HG02943 (cell line): ENCODE results near the gene S100A10.

ENCODE experiments used
- ATAC-seq: cut with Tn5 transposase; IDR thresholded peaks from one replicate; pipeline ENCODE4 v1.9.1; 2021; ENCODE audit warnings: mild to moderate bottlenecking, low read depth, moderate library complexity; ENCODE audit not compliant: unreplicated experiment

The S100A10 gene

GRCh38 chr1:151968058-151968457 lies 25.6 kb downstream of the S100A10 start:
- ATAC-seq = no peak

DNA sequence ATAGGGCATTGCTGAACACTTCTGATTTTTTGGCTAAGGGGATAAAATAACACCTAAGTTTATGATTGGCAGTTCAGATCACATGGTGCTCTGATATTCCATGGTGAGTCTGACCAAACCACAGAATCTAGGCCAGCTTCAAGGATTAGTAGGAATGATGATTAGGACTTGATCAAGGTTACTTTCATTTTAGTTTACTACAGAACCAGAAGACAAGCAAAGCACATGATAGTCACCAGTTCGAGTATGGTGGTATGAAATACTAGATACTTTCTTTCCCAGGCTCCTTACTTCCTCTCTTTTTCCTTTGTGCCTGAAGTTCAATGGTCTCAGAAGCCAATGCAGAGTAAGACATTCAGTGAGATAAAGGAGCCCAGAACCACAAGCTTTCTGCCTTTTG lies 26.6 kb downstream of the S100A10 start:
- no peak for ATAC-seq

DNA sequence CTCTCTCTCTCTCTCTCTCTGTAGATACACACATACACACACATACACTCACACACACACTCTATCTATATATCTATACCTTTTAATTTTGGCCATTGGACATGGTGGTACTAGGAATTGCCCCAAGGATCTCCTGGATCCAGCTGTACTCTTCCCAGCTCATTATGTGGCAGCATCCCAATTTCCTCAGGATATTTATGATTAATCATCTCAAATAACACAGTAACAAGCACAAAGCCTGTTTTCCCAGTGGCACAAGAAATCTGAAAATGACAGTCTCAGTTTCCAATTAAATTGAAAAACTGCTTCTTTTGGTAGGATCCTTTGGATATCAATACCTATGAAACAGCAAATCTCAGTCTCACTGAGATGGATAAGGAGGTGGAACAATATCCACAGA lies 27.6 kb downstream of the S100A10 start:
- ATAC-seq = no peak

DNA sequence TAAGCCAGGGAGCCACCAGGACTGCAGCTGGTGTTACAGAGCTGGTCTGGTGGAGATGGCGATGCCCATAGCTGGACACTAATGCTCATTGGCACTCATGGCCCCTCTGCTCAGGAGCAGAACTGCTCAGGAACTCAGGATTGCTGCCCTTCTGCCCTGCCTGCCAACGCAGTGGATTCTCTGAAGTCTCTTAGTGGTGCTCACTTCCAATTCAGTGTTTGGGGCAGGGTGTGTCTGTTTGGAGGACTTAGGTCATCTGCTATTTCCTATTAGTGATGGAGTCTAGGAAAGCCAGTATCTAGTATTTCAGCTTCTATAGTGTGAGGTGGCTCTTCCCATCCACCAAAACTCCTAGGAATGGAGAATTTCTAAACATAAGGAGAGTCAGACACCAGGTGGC lies 29.1 kb downstream of the S100A10 start:
- no peak for ATAC-seq

GRCh38 chr1:151963288-151963687 lies 30.4 kb downstream of the S100A10 start:
- no peak for ATAC-seq

- no peak for ATAC-seq
Observed at GRCh38 chr1:151961833-151962232, 31.8 kb downstream of the S100A10 start.

DNA sequence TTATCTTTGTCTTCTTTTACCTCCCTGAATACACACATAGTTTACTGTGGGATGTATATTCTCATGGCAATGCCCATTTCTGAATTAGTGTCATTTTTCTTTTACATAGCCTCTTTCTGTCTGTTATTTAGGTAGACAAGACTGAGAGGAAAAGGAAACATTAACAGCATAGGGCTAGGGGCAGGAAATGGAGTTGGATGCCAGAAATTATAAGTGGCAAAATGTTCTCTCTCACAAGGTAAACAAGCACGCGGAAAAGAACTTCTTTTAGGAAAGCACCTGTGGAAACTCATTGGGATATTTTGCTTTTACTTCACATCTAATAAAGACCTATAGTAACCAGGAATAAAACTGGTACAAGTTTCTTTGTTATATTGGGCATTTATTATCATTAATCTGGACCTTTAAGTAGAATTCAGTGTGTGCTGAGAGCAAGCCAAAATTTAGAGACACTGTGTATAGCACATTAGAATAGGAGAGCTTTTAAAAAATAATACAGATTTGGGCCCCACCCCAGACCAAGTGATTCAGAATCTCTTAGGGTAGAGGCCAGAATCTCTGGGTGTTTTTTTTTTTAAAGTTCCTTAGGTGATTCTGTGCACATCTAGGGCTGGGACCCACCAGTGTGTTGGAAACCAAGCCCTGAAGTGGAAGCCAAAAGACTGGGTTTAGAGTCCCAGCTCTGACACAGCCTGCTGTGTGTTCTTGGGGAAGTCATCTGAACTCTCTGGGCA lies 32.7 kb downstream of the S100A10 start:
- no peak for ATAC-seq

- no peak for ATAC-seq
Observed at GRCh38 chr1:151958959-151959358, 34.7 kb downstream of the S100A10 start.

- no peak for ATAC-seq
Observed at GRCh38 chr1:151956957-151957497, 36.6 kb downstream of the S100A10 start.

GRCh38 chr1:151953409-151954094 lies 40.1 kb downstream of the S100A10 start:
- no peak for ATAC-seq

DNA sequence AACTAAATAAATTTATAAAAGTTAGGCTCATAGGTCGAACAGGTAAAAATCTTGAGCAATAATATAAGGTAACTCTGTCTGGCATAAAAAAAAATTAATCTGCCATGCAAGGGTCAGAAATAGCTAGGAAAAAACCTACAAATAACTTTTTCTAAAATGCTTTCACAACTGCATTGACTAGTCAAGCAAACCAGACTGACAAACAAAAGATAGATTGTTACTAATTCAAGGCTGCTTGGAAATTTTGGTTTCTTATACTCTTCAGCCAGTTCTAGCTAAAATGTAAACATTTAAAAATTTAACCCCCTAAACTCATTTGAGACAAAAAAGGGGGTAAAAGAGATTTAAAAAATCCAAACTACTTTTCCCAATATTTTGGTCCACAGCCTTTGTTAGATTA lies 40.8 kb downstream of the S100A10 start:
- no peak for ATAC-seq

DNA sequence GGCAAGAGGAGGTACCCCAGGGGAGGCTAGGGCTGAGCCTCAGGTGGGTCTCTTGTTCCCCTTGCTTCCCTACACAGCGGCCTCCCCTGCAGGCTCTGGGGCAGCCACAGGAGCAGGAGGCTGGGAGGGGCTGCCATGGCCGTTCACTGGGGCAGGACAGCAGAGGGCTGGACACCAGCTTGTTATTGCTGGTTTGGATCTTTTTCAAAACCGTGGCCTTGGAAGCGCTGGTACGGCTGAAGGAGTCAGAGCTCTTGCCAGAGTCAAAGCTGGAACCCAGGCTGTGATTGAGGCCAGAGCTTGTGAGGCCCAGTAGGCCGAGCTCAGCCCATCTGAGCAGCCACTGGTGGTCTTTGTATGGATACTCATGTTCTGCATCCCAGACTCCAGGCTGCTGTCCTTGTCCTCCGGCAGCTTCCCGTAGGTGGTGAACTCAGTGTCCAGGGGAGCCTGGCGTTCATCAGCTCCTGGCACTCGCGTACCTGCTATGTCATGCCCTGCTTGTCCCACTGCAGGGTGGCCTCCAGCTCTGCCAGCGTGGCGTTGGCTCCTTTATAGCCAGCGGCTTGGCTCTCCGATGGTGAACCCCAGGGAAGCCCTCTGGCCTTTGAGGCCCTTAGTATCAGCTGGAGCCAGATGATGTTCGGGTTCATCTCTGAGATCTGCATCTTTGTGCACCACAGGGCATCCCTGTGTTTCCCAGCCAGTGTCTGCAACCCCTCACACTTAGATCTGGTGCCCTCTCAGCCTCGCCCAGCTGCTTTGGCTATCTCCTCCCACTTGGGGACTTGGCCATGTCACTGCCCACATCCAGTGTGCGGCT lies 44.1 kb downstream of the S100A10 start:
- no peak for ATAC-seq

GRCh38 chr1:151948506-151948905 lies 45.2 kb downstream of the S100A10 start:
- ATAC-seq = no peak

- no peak for ATAC-seq
Observed at GRCh38 chr1:151947140-151947539, 46.5 kb downstream of the S100A10 start.

- no peak for ATAC-seq
Observed at GRCh38 chr1:151945725-151946722, 47.6 kb downstream of the S100A10 start.

DNA sequence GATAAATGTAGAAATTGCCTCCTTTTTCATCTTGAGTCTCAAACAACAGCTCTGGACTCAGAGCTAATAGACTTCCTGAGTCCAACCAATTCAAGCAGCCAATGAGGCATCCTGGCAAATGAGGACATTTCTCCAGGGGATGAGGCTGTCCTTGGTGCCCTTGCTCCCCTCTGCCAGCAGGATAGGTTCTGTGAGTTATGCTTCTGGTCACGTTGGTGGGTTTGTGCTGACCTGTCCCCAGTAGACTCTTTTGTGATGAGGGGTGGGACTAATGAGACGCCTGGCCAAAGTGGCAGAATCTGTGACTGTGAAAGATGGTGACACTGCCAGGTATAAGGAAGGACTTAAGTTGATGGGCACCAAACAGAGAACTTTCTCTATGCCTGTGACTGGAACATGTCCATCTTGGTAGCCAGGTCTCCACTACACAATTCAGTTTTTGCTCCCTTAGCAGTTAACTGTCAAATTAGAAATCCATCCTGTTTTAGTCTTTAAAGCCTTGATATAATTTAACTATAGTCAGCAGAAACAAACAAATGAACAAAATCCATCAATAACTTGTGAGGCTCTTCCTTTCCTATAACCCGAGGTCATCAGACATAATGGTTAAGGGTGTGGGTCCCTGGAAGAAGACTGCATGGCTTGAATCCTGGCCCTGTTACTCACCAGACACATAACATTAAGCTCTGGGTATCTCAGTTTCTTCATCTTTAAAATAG lies 48.6 kb downstream of the S100A10 start:
- no peak for ATAC-seq

- ATAC-seq = no peak
Observed at GRCh38 chr1:151944126-151944856, 49.4 kb downstream of the S100A10 start.

GRCh38 chr1:151943591-151943990 lies 50.1 kb downstream of the S100A10 start:
- ATAC-seq = no peak

- ATAC-seq = no peak
Observed at GRCh38 chr1:151942882-151943281, 50.8 kb downstream of the S100A10 start.
